Measurements from ENCODE around the gene PLCG2. TPM values are rescaled to one million over a fixed set of nuclear protein-coding genes. Genes with fewer than 3 reads are reported as not detected.
"Not testable (repeated sequence)": the region's sequence is repeated elsewhere in the genome, so short reads cannot be mapped to it uniquely, and the experiment has no call there.

The PLCG2 gene
- total RNA-seq, 2 donors from 2014 or later: 8.0 to 25.6 TPM

DNA sequence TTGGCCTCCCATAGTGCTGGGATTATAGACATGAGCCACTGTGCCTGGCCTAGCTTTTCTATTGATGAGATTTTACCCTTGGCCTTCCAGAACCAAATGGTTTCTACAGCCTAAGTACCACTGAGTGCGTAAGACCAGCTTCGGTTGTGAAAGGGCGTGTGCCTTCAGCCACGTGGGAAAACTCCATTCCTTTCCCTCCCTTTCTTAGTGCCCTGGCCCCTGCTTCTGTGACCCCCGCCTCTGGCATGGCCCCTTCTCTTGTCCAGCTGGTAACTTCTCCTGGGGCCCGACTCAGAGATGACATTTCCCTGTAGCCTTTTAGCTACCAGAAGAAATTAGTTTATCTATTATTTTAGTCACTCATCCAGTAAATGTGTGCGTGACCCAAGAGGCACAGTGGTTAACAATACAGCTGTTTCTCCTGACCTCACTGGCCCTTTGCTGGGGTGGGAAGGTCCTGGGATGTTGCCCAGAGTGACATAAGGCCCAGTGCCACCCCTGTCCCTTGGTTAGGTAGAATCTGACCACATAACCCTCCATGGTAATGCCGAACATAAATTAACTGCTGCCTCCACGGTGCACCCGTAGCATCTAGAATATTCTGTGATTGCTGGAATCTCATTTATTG, 97.3 kb downstream of the PLCG2 start:
- Mint-ChIP-seq H3K4me3 (no peak overlapping the region), H3K9me3 (no peaks in the 10 kb centered on the region), H3K4me1 (ENCODE audit: low read depth) (no peaks in the 10 kb centered on the region), H3K27me3 (ENCODE audit: low read depth) (peaks cover 6% of the 10 kb centered on the region), H3K36me3 (ENCODE audit: insufficient read depth in 2 of 2) (no peaks in the 10 kb centered on the region), H3K27ac (no peak overlapping the region)
- no peak for ATAC-seq (replicated peaks in 1 of 2)
- DNase-seq: no peak

DNA sequence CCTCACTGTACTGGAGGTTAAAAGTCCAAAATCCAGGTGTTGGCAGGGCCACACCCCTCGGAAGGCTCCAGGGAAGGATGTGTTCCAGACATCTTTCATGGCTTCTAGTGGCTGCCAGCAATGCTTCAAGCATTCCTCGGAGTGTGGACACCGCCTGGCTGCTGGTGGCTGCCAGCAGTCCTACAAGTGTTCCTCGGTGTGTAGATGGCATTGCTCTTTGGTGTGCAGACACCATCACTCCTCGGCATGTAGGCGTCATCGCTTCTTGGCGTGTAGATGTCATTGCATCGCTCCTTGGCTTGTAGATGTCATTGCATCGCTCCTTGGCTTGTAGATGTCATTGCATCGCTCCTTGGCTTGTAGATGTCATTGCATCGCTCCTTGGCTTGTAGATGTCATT, 98.4 kb downstream of the PLCG2 start:
- ATAC-seq (replicated peaks in 1 of 2); DNase-seq; H3K27me3 Mint-ChIP-seq (ENCODE audit: low read depth); H3K9me3 Mint-ChIP-seq; H3K4me1 Mint-ChIP-seq (ENCODE audit: low read depth); H3K36me3 Mint-ChIP-seq (ENCODE audit: insufficient read depth in 2 of 2); H3K27ac Mint-ChIP-seq; H3K4me3 Mint-ChIP-seq: not testable (repeated sequence)

DNA sequence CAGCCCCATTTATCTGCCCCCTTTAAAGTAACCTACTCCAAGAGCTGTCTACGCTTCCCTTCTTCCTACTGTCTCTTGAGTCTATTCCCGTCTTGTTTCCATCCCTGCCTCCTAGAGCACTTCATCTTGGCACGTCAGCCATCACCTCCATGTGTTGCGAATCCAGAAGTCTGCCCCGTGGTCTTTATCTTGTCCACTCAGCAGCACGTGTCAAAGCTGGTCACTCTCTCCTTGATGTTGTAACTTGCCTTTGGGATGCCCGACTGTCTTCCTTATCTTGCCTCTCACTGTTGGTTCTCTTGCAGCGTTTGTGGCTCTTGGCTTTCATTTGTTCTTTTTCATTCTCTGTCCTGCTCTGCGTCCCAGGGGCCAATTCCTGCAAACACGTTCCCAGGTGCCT, 99.4 kb downstream of the PLCG2 start:
- Mint-ChIP-seq H3K36me3 (ENCODE audit: insufficient read depth in 2 of 2) (no peaks in the 10 kb centered on the region), H3K4me3 (no peak overlapping the region), H3K9me3 (no peaks in the 10 kb centered on the region), H3K27ac (no peak overlapping the region), H3K4me1 (ENCODE audit: low read depth) (no peaks in the 10 kb centered on the region), H3K27me3 (ENCODE audit: low read depth) (no peaks in the 10 kb centered on the region)
- DNase-seq (no peak), ATAC-seq (replicated peaks in 1 of 2) (no peak)

DNA sequence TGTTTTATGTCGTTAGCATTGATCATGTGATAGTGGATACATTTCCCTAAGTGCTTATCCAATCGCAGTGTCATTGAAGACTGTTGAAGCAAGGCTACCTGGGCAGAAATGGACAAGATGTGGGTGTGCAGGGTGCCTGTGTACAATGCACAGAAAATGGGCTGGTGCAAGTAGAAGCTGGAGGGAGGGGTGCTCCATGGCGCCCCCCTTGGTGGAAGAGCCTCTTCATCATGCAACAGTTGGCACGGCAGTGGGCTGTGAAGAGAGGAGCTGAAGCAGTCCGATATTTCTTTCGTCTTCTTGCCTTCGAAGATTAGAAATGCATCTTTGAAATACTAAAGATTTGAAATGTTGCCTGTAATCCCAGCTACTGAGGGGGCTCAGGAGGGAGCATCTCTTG, 100.5 kb downstream of the PLCG2 start:
- Mint-ChIP-seq H3K36me3 (ENCODE audit: insufficient read depth in 2 of 2) (no peaks in the 10 kb centered on the region), H3K27me3 (ENCODE audit: low read depth) (no peaks in the 10 kb centered on the region), H3K27ac (no peak overlapping the region), H3K4me3 (no peak overlapping the region), H3K9me3 (no peaks in the 10 kb centered on the region), H3K4me1 (ENCODE audit: low read depth) (no peaks in the 10 kb centered on the region)
- DNase-seq: peak in 1 of 2 donors; percentile 9
- no peak for ATAC-seq (replicated peaks in 1 of 2)

- peaks cover 8% of the 10 kb centered on the region for H3K27me3 Mint-ChIP-seq (ENCODE audit: low read depth)
- DNase-seq (no peak), ATAC-seq (replicated peaks in 1 of 2) (no peak)
- no peaks in the 10 kb centered on the region for H3K4me1 Mint-ChIP-seq (ENCODE audit: low read depth)
- no peaks in the 10 kb centered on the region for H3K36me3 Mint-ChIP-seq (ENCODE audit: insufficient read depth in 2 of 2)
- no peak overlapping the region for H3K27ac Mint-ChIP-seq
- H3K4me3 Mint-ChIP-seq: no peak overlapping the region
- H3K9me3 Mint-ChIP-seq: no peaks in the 10 kb centered on the region
Observed at GRCh38 chr16:81880816-81881215, 101.7 kb downstream of the PLCG2 start.

DNA sequence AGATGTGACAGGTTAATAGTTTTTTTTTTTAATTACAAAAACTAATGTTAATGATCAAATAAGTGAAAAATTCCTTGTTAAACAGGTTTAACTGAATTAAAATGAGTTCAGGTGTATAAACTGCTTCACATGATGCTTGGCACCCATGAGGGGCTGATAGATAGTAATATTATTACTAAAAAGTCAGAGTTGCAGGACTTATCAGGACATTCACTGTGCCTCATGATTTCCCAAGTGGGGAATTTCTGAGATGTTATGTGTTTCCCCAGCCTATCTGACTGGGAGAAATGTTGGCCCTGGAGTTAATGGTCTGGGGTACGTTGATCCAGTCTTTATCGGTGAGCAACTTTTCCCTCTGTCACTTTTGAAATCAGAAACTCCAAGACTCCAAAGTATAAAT, 102.1 kb downstream of the PLCG2 start:
- DNase-seq: no peak
- Mint-ChIP-seq H3K36me3 (ENCODE audit: insufficient read depth in 2 of 2) (no peaks in the 10 kb centered on the region), H3K4me1 (ENCODE audit: low read depth) (no peaks in the 10 kb centered on the region), H3K4me3 (no peak overlapping the region), H3K27ac (no peak overlapping the region), H3K27me3 (ENCODE audit: low read depth) (peaks cover 8% of the 10 kb centered on the region), H3K9me3 (no peaks in the 10 kb centered on the region)
- no peak for ATAC-seq (replicated peaks in 1 of 2)

- no peak for ATAC-seq (replicated peaks in 1 of 2)
- Mint-ChIP-seq H3K27ac (no peak overlapping the region), H3K9me3 (no peaks in the 10 kb centered on the region), H3K27me3 (ENCODE audit: low read depth) (peaks cover 8% of the 10 kb centered on the region), H3K36me3 (ENCODE audit: insufficient read depth in 2 of 2) (no peaks in the 10 kb centered on the region), H3K4me3 (no peak overlapping the region), H3K4me1 (ENCODE audit: low read depth) (no peaks in the 10 kb centered on the region)
- no peak for DNase-seq
Observed at GRCh38 chr16:81882559-81882958, 103.5 kb downstream of the PLCG2 start.

DNA sequence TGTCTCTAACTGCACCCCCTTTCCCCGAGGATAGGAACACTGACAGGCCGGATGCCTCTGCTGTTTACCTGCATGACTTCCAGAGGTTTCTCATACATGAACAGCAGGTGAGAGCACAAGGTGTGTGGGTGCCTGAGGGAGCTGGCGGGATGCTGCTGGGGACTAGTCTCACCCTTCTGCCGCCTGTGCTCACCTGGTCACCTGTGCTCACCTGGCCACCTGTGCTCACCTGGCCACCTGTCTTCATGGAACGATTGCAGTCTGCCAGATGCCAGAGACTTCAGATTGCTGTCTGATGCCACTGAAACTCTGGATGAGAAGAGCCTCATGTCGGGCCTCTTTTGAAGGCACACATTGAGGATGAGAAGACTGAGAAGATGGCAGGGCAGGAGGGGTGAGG, 104.1 kb downstream of the PLCG2 start:
- Mint-ChIP-seq H3K4me3 (no peak overlapping the region), H3K36me3 (ENCODE audit: insufficient read depth in 2 of 2) (no peaks in the 10 kb centered on the region), H3K9me3 (no peaks in the 10 kb centered on the region), H3K27me3 (ENCODE audit: low read depth) (peaks cover 8% of the 10 kb centered on the region), H3K27ac (no peak overlapping the region), H3K4me1 (ENCODE audit: low read depth) (no peaks in the 10 kb centered on the region)
- no peak for DNase-seq
- ATAC-seq (replicated peaks in 1 of 2): no peak

GRCh38 chr16:81885976-81886586, 107.0 kb downstream of the PLCG2 start:
- Mint-ChIP-seq H3K9me3 (no peaks in the 10 kb centered on the region), H3K27me3 (ENCODE audit: low read depth) (peaks cover 8% of the 10 kb centered on the region), H3K4me1 (ENCODE audit: low read depth) (no peaks in the 10 kb centered on the region), H3K27ac (no peak overlapping the region), H3K4me3 (no peak overlapping the region), H3K36me3 (ENCODE audit: insufficient read depth in 2 of 2) (no peaks in the 10 kb centered on the region)
- DNase-seq: peak; percentile 21 to 31
- peak in 1 of 2 donors; percentile 25 for ATAC-seq (replicated peaks in 1 of 2)

- Mint-ChIP-seq H3K9me3 (no peaks in the 10 kb centered on the region), H3K4me3 (no peak overlapping the region), H3K27me3 (ENCODE audit: low read depth) (peaks cover 8% of the 10 kb centered on the region), H3K27ac (no peak overlapping the region), H3K36me3 (ENCODE audit: insufficient read depth in 2 of 2) (no peaks in the 10 kb centered on the region), H3K4me1 (ENCODE audit: low read depth) (no peaks in the 10 kb centered on the region)
- ATAC-seq (replicated peaks in 1 of 2): no peak
- no peak for DNase-seq
Observed at GRCh38 chr16:81888520-81889394, 109.7 kb downstream of the PLCG2 start.

DNA sequence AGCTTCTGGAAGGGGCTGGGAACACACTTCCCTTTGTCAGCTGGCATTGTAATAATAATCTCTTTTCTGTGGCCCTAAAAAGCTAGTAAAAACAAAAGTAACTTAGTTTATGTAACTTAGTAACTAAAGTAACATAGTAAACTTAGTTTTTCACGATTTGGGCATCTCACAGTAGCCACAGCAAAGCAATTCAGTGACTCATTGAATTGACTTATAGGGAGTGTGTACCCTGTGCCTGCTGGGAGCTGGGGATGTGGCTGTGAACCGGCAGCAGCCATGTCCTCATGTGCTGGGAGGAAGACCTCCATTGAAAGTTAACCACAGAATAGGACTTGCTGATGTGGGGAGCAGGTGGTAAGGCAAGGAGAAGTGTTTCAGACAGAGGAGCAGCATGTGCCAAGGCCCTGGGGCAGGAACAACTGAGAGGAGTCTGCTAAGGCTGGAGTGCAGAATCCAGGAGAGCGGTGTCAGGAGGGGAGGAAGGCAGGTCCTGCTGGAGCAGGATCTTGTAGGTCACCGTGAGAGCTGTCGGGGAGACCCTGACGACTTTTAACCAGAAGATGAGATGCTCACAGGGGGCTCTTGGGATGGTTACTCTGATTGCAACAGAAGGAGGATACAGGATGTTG, 112.8 kb downstream of the PLCG2 start:
- Mint-ChIP-seq H3K4me3 (no peak overlapping the region), H3K4me1 (ENCODE audit: low read depth) (no peaks in the 10 kb centered on the region), H3K27ac (no peak overlapping the region), H3K27me3 (ENCODE audit: low read depth) (no peaks in the 10 kb centered on the region), H3K9me3 (no peaks in the 10 kb centered on the region), H3K36me3 (ENCODE audit: insufficient read depth in 2 of 2) (no peaks in the 10 kb centered on the region)
- ATAC-seq (replicated peaks in 1 of 2): no peak
- DNase-seq: no peak

- ATAC-seq (replicated peaks in 1 of 2): no peak
- Mint-ChIP-seq H3K9me3 (no peaks in the 10 kb centered on the region), H3K4me3 (no peak overlapping the region), H3K27me3 (ENCODE audit: low read depth) (no peaks in the 10 kb centered on the region), H3K36me3 (ENCODE audit: insufficient read depth in 2 of 2) (no peaks in the 10 kb centered on the region), H3K27ac (no peak overlapping the region), H3K4me1 (ENCODE audit: low read depth) (no peaks in the 10 kb centered on the region)
- no peak for DNase-seq
Observed at GRCh38 chr16:81894592-81894991, 115.5 kb downstream of the PLCG2 start.

DNA sequence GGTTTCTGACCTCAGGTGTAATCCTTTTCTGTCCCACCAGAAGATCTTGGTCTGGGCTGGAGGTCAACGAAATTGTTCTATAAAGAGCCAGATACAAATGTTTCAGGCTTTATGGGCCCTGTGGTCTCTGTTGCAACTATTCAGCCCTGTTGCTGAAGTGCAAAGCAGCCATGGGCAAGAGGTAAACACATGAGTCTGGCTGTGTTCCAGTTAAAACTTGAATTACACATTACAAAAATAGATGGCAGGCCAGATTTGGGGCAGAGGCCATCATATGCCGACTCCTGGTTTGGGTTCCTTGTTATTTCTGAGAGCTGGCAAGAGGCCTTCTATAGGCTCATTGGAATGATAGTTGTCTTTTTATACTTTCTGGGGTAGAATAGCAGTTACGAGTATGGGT, 117.8 kb downstream of the PLCG2 start:
- ATAC-seq (replicated peaks in 1 of 2) (no peak), DNase-seq (no peak)
- no peaks in the 10 kb centered on the region for H3K36me3 Mint-ChIP-seq (ENCODE audit: insufficient read depth in 2 of 2)
- H3K4me1 Mint-ChIP-seq (ENCODE audit: low read depth): no peaks in the 10 kb centered on the region
- no peaks in the 10 kb centered on the region for H3K9me3 Mint-ChIP-seq
- no peak overlapping the region for H3K27ac Mint-ChIP-seq
- H3K27me3 Mint-ChIP-seq (ENCODE audit: low read depth): no peaks in the 10 kb centered on the region
- H3K4me3 Mint-ChIP-seq: no peak overlapping the region

Data from activated T-cell treated with anti-CD3 and anti-CD28 coated beads, Interleukin-2, amount 50 U/mL, for 72 hours (primary cell).